Testis (tissue), 3 donors: ENCODE data around the gene PTPRD. TPM values are rescaled to one million over a fixed set of nuclear protein-coding genes. Genes with fewer than 3 reads are reported as not detected.

Experiments
- DNase-seq: peaks from one replicate; pipeline ENCODE4 v3.0.0-alpha.2; 2019
- H3K27ac ChIP-seq, 2 donors: fragments of 200-600 bp; sonication (generic); one replicate each; pipeline ENCODE4 v1.5.1; 2019
- H3K27me3 ChIP-seq: fragments of 200-600 bp; sonication (generic); one replicate; pipeline ENCODE4 v1.5.1; 2019
- H3K36me3 ChIP-seq: fragments of 200-600 bp; sonication (generic); one replicate; pipeline ENCODE4 v1.5.1; 2017; ENCODE audit warnings: low read depth; ENCODE audit errors: missing control alignments
- H3K4me1 ChIP-seq: fragments of 200-600 bp; sonication (generic); one replicate; pipeline ENCODE4 v1.5.1; 2019
- H3K4me3 ChIP-seq, 2 donors: fragments of 200-600 bp; sonication (generic); one replicate each; pipeline ENCODE4 v1.5.1; 2017 to 2019
- H3K9me3 ChIP-seq: fragments of 200-600 bp; sonication (generic); one replicate; pipeline ENCODE4 v1.5.1; 2017
- CTCF ChIP-seq, 3 experiments: fragments of 450-650 bp in 2 of 3; fragments of 200-600 bp in 1 of 3; sonication (generic) in 1 of 3; IDR thresholded peaks; one replicate each; pipeline ENCODE4 v1.5.1; 2016 to 2019; ENCODE audit warnings: antibody characterized with exemption in 3 of 3, mild to moderate bottlenecking in 2 of 3, moderate library complexity in 1 of 3
- POLR2A ChIP-seq: fragments of 450-650 bp; IDR thresholded peaks from one replicate; pipeline ENCODE4 v1.6.1; 2017; ENCODE audit warnings: antibody characterized with exemption, mild to moderate bottlenecking, moderate library complexity
- WGBS, 2 donors: methylation state at CpG; one replicate each; pipeline ENCODE4 v1.1.5; 2018; 5-methylcytosine and 5-hydroxymethylcytosine counted together
- intact Hi-C: fragments of 100-400 bp; cut with DNase I; formaldehyde crosslinking; loops from one replicate; pipeline ENCODE4 v1.15.1; 2023; ENCODE audit warnings: low total_unique reads
- polyA plus RNA-seq: library from polyadenylated mRNA; stranded (reverse); fragments of 350-450 nt; fragmentation: Illumina TruSeq; extraction: RNeasy Lipid Tissue Mini Kit (QIAGEN cat#74804); gene quantifications from one replicate; pipeline ENCODE4 v1.2.3, GENCODE V29; 2014; ENCODE audit warnings: low read depth, low replicate concordance; ENCODE audit not compliant: insufficient read depth
- total RNA-seq, 2 donors: library from RNA; depleted of rRNA; stranded (reverse); fragments of >200 nt; gene quantifications; one replicate each; pipeline ENCODE4 v1.2.3, GENCODE V29; 2016

Gene PTPRD
- total and polyA plus RNA-seq, 3 donors from 2014 or later: 15.4 to 33.6 (median 32.5) TPM

- H3K36me3 ChIP-seq: no peaks in the 10 kb centered on the region
- no peak overlapping the region for H3K27ac ChIP-seq
- H3K9me3 ChIP-seq: no peaks in the 10 kb centered on the region
- no peaks in the 10 kb centered on the region for H3K4me1 ChIP-seq
- no peak for TF ChIP-seq POLR2A
- TF ChIP-seq CTCF (IDR thresholded peaks at IDR 0.05): no peak
- intact Hi-C loops: no loop called here
- DNase-seq: no peak
- H3K4me3 ChIP-seq: no peak overlapping the region
- H3K27me3 ChIP-seq: no peaks in the 10 kb centered on the region
Measured at GRCh38 chr9:8390571-8390970, 2222.2 kb downstream of the PTPRD start.

GRCh38 chr9:8389531-8389930, 2223.3 kb downstream of the PTPRD start:
- no peak overlapping the region for H3K4me3 ChIP-seq
- no peaks in the 10 kb centered on the region for H3K9me3 ChIP-seq
- intact Hi-C loops: no loop called here
- H3K36me3 ChIP-seq: no peaks in the 10 kb centered on the region
- WGBS, 2 donors: 89 to 91% methylated on average over 3 of the region's 3 CpGs
- no peak overlapping the region for H3K27ac ChIP-seq
- TF ChIP-seq POLR2A (no peak), CTCF (IDR thresholded peaks at IDR 0.05) (no peak)
- H3K4me1 ChIP-seq: no peaks in the 10 kb centered on the region
- DNase-seq: no peak
- no peaks in the 10 kb centered on the region for H3K27me3 ChIP-seq

- WGBS, 2 donors: 85 to 92% methylated on average over 1 of the region's 1 CpG
- no peak overlapping the region for H3K27ac ChIP-seq
- no peak for TF ChIP-seq POLR2A
- no peak for TF ChIP-seq CTCF (IDR thresholded peaks at IDR 0.05)
- H3K27me3 ChIP-seq: no peaks in the 10 kb centered on the region
- H3K4me1 ChIP-seq: no peaks in the 10 kb centered on the region
- no peaks in the 10 kb centered on the region for H3K9me3 ChIP-seq
- H3K4me3 ChIP-seq: no peak overlapping the region
- DNase-seq: no peak
- no peaks in the 10 kb centered on the region for H3K36me3 ChIP-seq
- intact Hi-C loops: no loop called here
Measured at GRCh38 chr9:8388132-8388531, 2224.7 kb downstream of the PTPRD start.

- no peak for DNase-seq
- WGBS, 2 donors: 89 to 91% methylated on average over 3 of the region's 3 CpGs
- Histone ChIP-seq H3K9me3 (no peaks in the 10 kb centered on the region), H3K4me1 (no peaks in the 10 kb centered on the region), H3K4me3 (no peak overlapping the region), H3K36me3 (no peaks in the 10 kb centered on the region), H3K27ac (no peak overlapping the region), H3K27me3 (no peaks in the 10 kb centered on the region)
- intact Hi-C loops: no loop called here
- TF ChIP-seq CTCF (IDR thresholded peaks at IDR 0.05) (no peak), POLR2A (no peak)
Measured at GRCh38 chr9:8384091-8384490, 2228.7 kb downstream of the PTPRD start.

- intact Hi-C loops: no loop called here
Measured at GRCh38 chr9:8382777-8383527, 2229.8 kb downstream of the PTPRD start.

More at GRCh38 chr9:8382777-8383527, 2229.8 kb downstream of the PTPRD start:
- no peak overlapping the region for H3K4me3 ChIP-seq
- H3K9me3 ChIP-seq: no peaks in the 10 kb centered on the region
- no peaks in the 10 kb centered on the region for H3K4me1 ChIP-seq
- WGBS, 2 donors: 72 to 91% methylated on average over 4 of the region's 4 CpGs
- TF ChIP-seq POLR2A (no peak), CTCF (IDR thresholded peaks at IDR 0.05) (no peak)
- H3K27me3 ChIP-seq: no peaks in the 10 kb centered on the region
- no peak for DNase-seq
- H3K27ac ChIP-seq: no peak overlapping the region
- H3K36me3 ChIP-seq: no peaks in the 10 kb centered on the region
